HUES48 (cell line): ENCODE measurements around the gene NR2F6.
A peak's percentile ranks its signal among the peaks of the same experiment; 100 is the strongest.

Experiments
- H3K27ac ChIP-seq: one replicate; pipeline ENCODE4 v1.7.0; 2013; ENCODE audit warnings: low read depth, low read length, inconsistent platforms
- H3K27me3 ChIP-seq: 2 replicates; pipeline ENCODE4 v1.6.1; 2013; ENCODE audit warnings: mild to moderate bottlenecking, low read length; ENCODE audit not compliant: control insufficient read depth, insufficient read depth
- H3K36me3 ChIP-seq: 2 replicates; pipeline ENCODE4 v1.6.1; 2013; ENCODE audit warnings: low read length; ENCODE audit not compliant: control insufficient read depth, insufficient read depth
- H3K4me1 ChIP-seq: 2 replicates; pipeline ENCODE4 v1.6.1; 2013; ENCODE audit warnings: mild to moderate bottlenecking, low read length; ENCODE audit not compliant: control insufficient read depth, insufficient read depth
- H3K4me3 ChIP-seq: 2 replicates; pipeline ENCODE4 v1.5.1; 2013; ENCODE audit warnings: mild to moderate bottlenecking, low read depth, low read length
- H3K9ac ChIP-seq: 2 replicates; pipeline ENCODE4 v1.6.1; 2013; ENCODE audit warnings: mild to moderate bottlenecking, low read depth, low read length, moderate library complexity
- H3K9me3 ChIP-seq: 2 replicates; pipeline ENCODE4 v1.6.1; 2013; ENCODE audit warnings: low read length; ENCODE audit not compliant: control insufficient read depth, insufficient read depth

The NR2F6 gene

DNA sequence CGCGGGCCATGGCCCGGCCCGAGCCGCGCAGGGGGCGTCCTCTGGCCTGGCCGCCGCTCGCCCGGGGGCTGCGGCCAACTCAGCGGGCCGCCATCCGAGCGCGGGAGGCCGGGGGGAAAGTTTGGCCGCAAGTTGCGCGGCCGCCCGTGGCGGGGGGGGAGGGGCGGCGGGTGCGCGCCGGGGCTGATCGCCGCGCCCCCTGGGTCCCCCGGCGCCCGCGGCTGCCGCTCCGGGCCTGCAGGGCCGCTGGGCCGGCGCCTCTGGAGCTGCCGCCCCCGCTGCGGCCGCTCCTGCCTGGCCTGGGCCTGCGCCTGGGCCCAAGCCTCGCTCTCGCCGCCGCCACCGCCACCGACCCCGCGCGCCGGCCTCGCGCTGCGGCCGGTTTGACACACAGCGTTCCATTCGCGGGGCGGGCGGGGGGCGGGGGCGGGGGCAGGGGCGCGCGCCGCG, at the start of gene NR2F6:
NR2F6 (minus strand) TSS at position 385 of the 450 bp plus-strand sequence. CDS start 699 bp downstream, outside the sequence.
- peaks cover 27% of the 10 kb centered on the region for H3K4me1 ChIP-seq
- peak within 1 kb of the TSS; percentile 96 for H3K27ac ChIP-seq
- H3K9me3 ChIP-seq: no peaks in the 10 kb centered on the region
- H3K4me3 ChIP-seq: peak within 1 kb of the TSS; percentile 93
- no peaks in the 10 kb centered on the region; the same call in 1 of the 2 replicates for H3K36me3 ChIP-seq
- no peaks in the 10 kb centered on the region for H3K27me3 ChIP-seq
- H3K9ac ChIP-seq: peak within 1 kb of the TSS; percentile 75; the same call in 1 of the 2 replicates

DNA sequence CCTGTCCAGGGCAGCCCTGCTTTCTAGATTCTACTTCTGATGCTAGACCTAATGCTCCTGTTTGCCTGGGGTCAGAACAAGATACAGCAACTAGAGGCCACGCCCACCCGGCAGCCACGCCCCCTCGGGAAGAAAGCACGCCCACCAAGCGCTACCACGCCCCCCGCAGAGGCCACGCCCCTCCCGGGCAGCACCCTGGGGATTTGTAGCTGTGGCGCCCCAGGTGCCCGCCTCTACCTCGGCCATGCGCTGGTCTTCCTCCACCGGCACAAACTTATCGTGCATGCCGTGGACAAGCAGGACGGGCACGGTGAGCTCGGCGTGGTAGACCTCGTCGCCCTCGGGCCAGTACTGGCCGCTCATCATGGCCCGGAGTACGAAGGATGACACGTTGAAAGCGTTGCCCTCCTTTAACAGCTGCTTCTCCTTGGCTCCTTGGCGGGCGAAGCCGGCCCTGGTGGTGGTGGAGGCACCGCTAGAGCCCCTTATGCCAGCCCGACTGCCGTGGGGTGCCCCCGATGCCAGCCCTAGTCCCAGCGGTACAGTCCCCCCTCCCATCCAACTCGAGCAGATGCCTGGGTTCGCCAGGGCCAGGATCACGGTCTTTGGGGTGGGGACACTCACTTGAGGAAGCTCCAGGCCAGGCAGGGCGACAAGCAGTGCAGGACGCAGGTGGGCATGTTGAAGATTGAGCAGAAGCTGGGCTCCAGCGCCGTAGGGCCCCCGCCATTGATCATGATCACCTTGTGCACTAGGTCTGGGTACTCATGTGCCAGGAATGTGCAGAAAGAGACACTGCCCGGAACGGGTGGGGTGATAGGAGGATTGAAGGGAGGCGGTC, 48.6 kb upstream of the NR2F6 start:
- peaks cover 5% of the 10 kb centered on the region; the same call in 1 of the 2 replicates for H3K9me3 ChIP-seq
- H3K27me3 ChIP-seq: no peaks in the 10 kb centered on the region
- no peak overlapping the region for H3K27ac ChIP-seq
- H3K4me1 ChIP-seq: peaks cover 3% of the 10 kb centered on the region; the same call in 1 of the 2 replicates
- H3K9ac ChIP-seq: no peak overlapping the region
- H3K36me3 ChIP-seq: peaks cover 23% of the 10 kb centered on the region
- no peak overlapping the region; the same call in 1 of the 2 replicates for H3K4me3 ChIP-seq

DNA sequence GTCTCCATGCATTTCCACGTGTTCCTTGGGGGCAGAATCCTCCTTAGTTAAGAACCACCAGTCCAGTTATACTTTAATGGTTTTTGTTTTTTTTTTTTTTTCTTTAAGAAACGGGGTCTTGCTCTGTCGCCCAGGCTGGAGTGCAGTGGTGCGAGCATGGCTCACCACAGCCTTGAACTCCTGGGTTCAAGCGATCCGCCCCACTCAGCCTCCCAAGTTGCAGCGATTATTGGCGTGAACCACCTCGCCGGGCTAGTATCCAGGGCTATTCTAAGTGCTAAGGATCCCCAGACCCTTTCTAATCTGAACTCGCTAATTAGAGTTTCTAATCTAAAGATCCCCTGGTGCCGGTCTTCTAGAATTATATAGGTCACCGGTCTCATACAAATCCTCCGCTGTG, 47.9 kb upstream of the NR2F6 start:
- Histone ChIP-seq H3K27ac (no peak overlapping the region), H3K4me1 (peaks cover 3% of the 10 kb centered on the region; the same call in 1 of the 2 replicates), H3K9ac (no peak overlapping the region), H3K9me3 (peaks cover 5% of the 10 kb centered on the region; the same call in 1 of the 2 replicates), H3K36me3 (peaks cover 19% of the 10 kb centered on the region), H3K27me3 (no peaks in the 10 kb centered on the region), H3K4me3 (no peak overlapping the region)

DNA sequence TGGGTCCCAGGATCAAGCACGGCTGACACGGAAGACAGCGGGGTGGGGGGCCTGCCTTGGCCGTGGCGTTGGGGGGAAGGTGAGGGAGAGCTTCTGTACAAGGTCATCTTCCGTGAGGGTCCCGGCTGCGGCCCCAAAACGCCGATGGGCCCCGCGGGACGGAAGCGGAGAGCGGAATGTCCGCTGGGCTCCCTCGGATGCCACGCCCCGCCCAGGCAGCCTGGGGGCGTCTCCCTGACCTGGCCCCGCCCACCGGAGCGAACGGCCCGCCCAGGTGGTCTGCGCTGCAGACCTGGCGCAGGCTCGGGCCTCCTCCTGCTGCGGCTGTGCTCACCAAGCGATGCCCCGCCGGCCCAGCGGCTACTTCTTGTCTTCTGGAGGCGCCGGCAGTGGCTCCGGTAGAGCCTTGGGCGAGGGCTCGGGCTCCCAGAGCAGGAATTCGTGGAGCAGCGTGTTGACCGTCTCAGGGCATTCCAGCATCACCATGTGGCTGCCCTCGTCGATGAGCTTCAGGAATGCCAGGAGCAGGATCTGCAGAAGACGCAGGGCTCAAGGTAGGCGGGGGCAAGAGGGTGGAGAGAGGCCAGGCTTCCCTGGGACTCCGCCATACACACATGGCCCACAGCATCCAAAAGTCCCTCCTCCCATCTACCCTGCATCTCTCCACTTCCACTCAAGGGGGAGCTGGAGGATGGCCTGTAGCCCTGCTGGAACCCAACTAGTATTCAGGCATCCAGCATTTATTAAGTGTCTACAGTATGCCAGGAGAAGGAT, 46.8 kb upstream of the NR2F6 start:
- peak overlapping the region; percentile 66 for H3K4me3 ChIP-seq

DNA sequence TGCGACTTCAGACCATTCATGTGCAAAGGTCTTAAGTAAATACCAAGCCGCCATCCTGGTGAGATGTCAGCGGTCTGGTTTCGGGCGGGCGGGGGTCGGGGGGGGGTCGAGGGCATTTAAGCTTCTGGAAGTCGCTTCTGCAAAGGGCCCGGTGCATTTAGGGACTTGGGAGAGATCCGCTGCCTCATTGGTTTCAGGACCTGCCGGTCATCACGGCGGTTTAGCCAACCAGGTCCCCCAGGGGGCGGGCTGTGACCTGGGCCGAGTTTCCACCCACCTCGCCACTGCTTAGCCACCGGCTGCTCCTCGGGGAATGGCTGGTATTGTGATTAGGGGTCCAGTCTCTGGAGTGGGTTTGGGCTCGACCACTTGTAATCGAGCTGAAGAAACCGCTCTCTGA, 43.8 kb upstream of the NR2F6 start:
- Histone ChIP-seq H3K4me3 (peak overlapping the region; percentile 19; the same call in 1 of the 2 replicates), H3K4me1 (peaks cover 3% of the 10 kb centered on the region; the same call in 1 of the 2 replicates), H3K9ac (no peak overlapping the region), H3K9me3 (no peaks in the 10 kb centered on the region), H3K27me3 (no peaks in the 10 kb centered on the region), H3K27ac (no peak overlapping the region), H3K36me3 (peaks cover 15% of the 10 kb centered on the region)

More for the DNA sequence above, 46.8 kb upstream of the NR2F6 start:
- no peaks in the 10 kb centered on the region for H3K27me3 ChIP-seq
- H3K9ac ChIP-seq: peak overlapping the region; percentile 73
- peaks cover 3% of the 10 kb centered on the region; the same call in 1 of the 2 replicates for H3K4me1 ChIP-seq
- peak overlapping the region; percentile 94 for H3K27ac ChIP-seq
- H3K36me3 ChIP-seq: peaks cover 12% of the 10 kb centered on the region; the same call in 1 of the 2 replicates
- H3K9me3 ChIP-seq: no peaks in the 10 kb centered on the region

DNA sequence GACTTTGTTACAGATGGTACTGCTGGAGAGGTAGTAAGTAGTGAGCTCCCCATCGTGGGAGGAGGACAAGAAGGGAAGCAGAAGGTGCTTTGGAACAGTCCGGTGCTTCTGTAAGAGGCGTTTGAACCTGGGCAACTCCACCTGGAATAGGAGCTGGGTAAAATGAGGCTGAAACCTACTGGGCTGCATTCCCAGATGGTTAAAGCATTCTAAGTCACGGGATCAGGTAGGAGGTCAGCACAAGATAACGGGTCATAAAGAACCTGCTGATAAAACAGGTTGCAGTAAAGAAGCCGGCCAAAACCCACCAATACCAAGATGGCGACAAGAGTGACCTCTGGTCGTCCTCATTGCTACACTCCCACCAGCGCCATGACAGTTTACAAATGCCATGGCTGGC, 41.0 kb upstream of the NR2F6 start:
- Histone ChIP-seq H3K9ac (no peak overlapping the region), H3K4me3 (no peak overlapping the region), H3K27ac (no peak overlapping the region), H3K9me3 (no peaks in the 10 kb centered on the region), H3K27me3 (0 out of 2 replicates have a peak, but pooled peaks cover 5% of the 10 kb centered on the region), H3K4me1 (no peaks in the 10 kb centered on the region), H3K36me3 (peaks cover 24% of the 10 kb centered on the region)

- H3K9ac ChIP-seq: no peak overlapping the region
- peaks cover 9% of the 10 kb centered on the region; the same call in 1 of the 2 replicates for H3K27me3 ChIP-seq
- H3K36me3 ChIP-seq: peaks cover 24% of the 10 kb centered on the region
- no peak overlapping the region for H3K27ac ChIP-seq
- H3K9me3 ChIP-seq: no peaks in the 10 kb centered on the region
- H3K4me3 ChIP-seq: no peak overlapping the region
- H3K4me1 ChIP-seq: no peaks in the 10 kb centered on the region
Measured at GRCh38 chr19:17286263-17286662, 40.5 kb upstream of the NR2F6 start.

DNA sequence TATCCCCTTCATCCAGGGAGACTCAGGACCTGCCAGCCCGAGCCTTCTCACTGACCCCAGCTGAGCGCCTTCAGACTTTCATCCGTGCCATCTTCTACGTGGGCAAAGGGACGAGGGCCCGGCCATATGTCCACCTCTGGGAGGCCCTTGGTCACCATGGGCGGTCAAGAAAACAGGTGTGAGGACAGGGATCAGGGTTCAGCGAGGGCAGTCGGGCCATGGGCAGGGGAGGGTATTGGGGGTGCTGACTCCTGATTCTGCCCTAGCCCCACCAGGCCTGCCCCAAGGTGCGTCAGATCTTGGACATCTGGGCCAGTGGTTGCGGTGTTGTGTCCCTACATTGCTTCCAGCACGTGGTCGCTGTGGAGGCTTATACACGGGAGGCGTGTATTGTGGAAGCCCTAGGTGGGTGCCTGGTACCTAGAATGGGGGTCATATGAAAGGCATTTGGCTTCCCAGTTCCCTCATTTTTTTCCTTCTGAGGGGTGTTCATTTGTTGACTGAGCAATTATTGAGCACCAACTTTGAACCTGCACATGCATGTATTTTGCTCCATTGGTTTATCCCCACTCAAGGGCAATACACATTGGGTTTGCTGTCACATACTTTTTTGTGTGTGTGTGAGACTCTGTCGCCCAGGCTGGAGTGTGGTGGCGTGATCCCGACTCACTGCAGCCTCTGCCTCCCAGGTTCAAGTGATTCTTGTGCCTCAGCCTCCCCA, 39.9 kb upstream of the NR2F6 start:
- Histone ChIP-seq H3K27ac (no peak overlapping the region), H3K36me3 (peaks cover 24% of the 10 kb centered on the region)

GRCh38 chr19:17283504-17283996, 37.8 kb upstream of the NR2F6 start:
- no peaks in the 10 kb centered on the region for H3K9me3 ChIP-seq
- no peaks in the 10 kb centered on the region for H3K4me1 ChIP-seq
- H3K27ac ChIP-seq: no peak overlapping the region
- peaks cover 35% of the 10 kb centered on the region for H3K36me3 ChIP-seq
- peaks cover 9% of the 10 kb centered on the region; the same call in 1 of the 2 replicates for H3K27me3 ChIP-seq
- no peak overlapping the region for H3K9ac ChIP-seq
- H3K4me3 ChIP-seq: no peak overlapping the region

More for the DNA sequence above, 39.9 kb upstream of the NR2F6 start:
- no peaks in the 10 kb centered on the region for H3K4me1 ChIP-seq
- peaks cover 9% of the 10 kb centered on the region; the same call in 1 of the 2 replicates for H3K27me3 ChIP-seq
- H3K9ac ChIP-seq: no peak overlapping the region
- no peak overlapping the region for H3K4me3 ChIP-seq
- H3K9me3 ChIP-seq: no peaks in the 10 kb centered on the region

- Histone ChIP-seq H3K9ac (no peak overlapping the region; the same call in 1 of the 2 replicates), H3K9me3 (no peaks in the 10 kb centered on the region), H3K4me3 (peak overlapping the region; percentile 63), H3K27ac (no peak overlapping the region), H3K4me1 (no peaks in the 10 kb centered on the region), H3K36me3 (peaks cover 39% of the 10 kb centered on the region), H3K27me3 (peaks cover 9% of the 10 kb centered on the region; the same call in 1 of the 2 replicates)
Measured at GRCh38 chr19:17282488-17283125, 36.9 kb upstream of the NR2F6 start.
